CMK (cell line): Measurements from ENCODE around the gene INAFM1.
"Not testable (repeated sequence)": the region's sequence is repeated elsewhere in the genome, so short reads cannot be mapped to it uniquely, and the experiment has no call there.

ENCODE experiments used
- DNase-seq: peaks from one replicate; pipeline ENCODE4 v3.0.0-alpha.2; 2010; ENCODE audit warnings: low read depth

INAFM1 gene

DNA sequence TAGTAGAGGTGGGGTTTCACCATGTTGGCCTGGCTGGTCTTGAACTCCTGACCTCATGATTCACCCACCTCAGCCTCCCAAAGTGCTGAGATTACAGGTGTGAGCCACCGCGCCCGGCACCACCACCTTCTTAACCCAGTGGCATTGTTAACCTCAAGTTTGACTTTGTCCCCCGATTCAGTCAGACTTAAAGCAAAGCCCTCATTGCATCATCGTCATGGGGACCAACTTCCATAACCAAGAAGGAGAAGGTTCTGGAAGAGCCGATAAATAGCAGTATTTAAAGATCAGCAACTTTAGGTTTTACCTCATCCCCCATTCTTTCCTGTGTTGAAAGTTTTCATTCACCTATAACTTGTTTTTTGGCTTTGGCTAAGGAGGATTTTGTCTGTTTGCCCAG is 6.7 kb upstream of the INAFM1 start:
- no peak for DNase-seq

DNA sequence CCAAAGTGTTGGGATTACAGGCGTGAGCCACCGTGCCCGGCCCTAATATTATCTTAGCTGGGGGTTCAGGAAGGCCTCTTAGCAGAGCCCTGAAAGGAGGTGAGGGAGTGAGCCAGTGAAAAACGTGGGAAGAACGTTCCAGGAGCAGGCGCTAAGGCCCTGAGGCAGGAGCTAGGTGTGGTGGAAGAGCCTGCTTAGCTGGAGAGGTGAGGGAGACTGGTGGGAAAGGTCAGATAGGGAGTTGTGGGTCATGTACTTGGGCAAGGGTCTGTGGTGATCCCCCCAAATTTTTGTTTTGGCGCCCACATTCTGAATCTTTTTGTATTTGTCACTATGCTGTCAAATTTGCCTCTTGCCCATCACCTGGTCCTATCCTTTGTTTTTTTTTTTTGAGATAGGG is 5.1 kb upstream of the INAFM1 start:
- DNase-seq, result no peak

GRCh38 chr19:47270408-47270807 is 4.3 kb upstream of the INAFM1 start:
- DNase-seq, result no peak

DNA sequence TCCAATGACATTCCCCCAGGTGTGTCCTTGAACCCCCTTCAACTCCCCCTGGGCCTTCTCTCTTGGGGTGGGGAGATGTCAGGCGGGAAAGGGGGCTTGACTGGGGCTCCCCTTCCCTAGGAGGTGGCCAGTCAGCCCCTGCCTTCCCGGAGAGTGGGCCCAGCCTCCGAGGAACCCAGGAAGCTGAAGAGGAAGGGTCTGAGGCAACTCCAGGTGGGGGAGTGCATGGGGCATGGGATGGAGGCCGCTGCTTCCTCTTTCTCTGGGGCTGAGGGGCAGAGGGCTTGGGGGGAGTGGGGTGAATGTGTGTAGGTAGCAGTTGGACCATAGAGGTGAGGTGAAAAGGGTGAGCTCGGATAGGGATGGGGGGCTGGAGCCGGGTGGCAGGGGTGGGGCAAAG is 2.7 kb upstream of the INAFM1 start:
- no peak for DNase-seq

DNA sequence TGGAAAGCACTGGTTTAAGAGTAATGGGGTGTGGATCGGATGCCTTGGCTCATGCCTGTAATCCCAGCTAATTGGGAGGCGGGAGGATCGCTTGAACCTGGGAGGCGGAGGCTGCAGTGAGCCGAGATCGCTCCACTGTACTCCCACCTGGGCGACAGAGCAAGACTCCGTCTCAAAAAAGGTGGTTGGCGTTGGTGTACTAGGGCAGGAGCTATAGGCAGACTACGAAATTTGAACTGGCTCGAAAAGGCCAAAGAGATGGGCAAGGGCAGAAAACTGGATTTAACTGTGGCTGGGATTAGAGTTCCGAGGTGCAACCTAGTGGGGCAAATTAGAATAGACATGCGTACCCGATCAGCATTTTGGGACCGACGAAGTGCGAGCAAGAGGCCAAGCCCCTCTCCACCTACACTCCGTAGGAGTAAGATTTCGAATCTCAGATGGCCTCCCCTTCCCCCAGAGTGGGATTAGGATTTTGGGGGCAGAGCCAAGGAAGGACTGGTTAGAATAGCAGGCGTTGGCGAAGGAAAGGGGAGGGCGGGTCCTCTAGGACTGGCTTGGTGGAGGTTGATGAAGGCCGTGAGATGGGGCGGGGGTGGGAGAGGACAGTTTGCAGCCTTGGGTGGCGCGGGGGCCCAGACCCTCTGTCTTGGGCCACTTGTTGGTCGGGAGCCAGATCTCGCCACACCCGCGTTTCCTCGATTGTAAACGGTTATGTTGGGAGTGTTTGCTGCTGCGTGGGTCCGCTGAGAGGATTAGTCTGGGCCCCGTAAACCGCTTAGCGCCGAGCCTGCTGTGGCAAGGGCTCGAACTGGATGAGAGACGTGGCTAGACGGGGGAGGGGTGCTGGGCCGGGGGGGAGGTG is 2.0 kb upstream of the INAFM1 start:
- peak; percentile 61 for DNase-seq

- DNase-seq, result peak; percentile 89
These were observed 1.2 kb upstream of the INAFM1 start for GRCh38 chr19:47273313-47274070.

- DNase-seq, result no peak
These were observed 441 bp downstream of the INAFM1 start for GRCh38 chr19:47274891-47275761.

GRCh38 chr19:47275791-47276461 is 1.2 kb downstream of the INAFM1 start:
- DNase-seq, result no peak

- not testable (repeated sequence) for DNase-seq
These were observed 1.8 kb downstream of the INAFM1 start for GRCh38 chr19:47276513-47276912.

GRCh38 chr19:47280183-47280797 is 5.6 kb downstream of the INAFM1 start:
- no peak for DNase-seq

- DNase-seq, result no peak
These were observed 8.8 kb downstream of the INAFM1 start for GRCh38 chr19:47283405-47284059.

GRCh38 chr19:47284324-47284899 is 9.7 kb downstream of the INAFM1 start:
- DNase-seq, result no peak

GRCh38 chr19:47296036-47296435 is 21.4 kb downstream of the INAFM1 start:
- peak; percentile 70 for DNase-seq

DNA sequence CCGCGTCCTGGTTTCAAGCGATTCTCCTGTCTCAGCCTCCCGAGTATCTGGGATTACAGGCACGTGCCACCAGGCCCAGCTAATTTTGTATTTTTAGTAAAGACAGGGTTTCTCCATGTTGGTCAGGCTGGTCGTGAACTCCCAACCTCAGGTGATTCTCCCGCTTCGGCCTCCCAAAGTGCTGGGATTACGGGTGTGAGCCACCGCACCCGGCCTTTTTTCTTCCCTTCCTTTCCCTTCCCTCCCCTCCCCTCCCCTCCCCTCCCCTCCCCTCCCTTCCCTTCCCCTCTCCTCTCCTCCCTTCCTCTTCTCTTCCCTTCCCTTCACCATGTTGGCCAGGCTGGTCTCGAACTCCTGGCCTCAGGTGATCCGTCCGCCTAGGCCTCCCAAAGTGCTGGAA is 26.2 kb downstream of the INAFM1 start:
- not testable (repeated sequence) for DNase-seq

DNA sequence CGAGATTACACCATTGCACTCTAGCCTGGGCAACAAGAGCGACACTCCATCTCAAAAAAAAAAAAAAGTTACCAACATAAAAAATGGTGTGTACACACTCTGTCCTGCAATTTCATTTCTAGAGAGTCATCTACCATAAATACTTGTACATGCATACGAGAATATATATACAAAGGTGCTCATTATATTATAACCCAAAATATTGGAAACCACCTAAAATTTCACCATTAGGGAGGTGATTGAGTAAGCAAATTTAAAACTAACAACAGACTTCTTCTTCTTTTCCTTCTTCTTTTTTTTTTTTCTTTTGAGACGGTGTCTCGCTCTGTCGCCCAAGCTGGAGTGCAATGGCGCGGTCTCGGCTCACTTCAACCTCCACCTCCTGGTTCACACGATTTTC is 27.6 kb downstream of the INAFM1 start:
- no peak for DNase-seq

- DNase-seq, result peak; percentile 38
These were observed 29.3 kb downstream of the INAFM1 start for GRCh38 chr19:47303966-47304365.

- no peak for DNase-seq
These were observed 30.6 kb downstream of the INAFM1 start for GRCh38 chr19:47305309-47305751.

DNA sequence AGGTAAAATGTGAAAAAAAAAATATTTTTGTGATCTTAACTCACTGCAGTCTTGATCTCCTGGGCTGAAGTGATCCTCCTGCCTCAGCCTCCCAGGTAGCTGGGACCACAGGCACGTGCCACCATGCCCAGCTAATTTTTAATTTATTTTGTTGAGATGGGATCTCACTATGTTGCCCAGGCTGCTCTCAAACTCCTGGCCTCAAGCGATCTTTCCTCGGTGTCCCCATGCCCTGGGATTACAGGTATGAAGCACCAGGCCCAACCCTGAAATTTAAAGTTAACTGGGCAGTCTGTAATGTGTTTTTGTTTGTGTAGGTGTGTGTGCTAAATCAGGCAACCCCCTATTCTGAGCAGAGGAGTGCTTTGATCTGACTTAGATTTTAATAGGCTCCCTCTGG is 31.6 kb downstream of the INAFM1 start:
- DNase-seq, result no peak

DNA sequence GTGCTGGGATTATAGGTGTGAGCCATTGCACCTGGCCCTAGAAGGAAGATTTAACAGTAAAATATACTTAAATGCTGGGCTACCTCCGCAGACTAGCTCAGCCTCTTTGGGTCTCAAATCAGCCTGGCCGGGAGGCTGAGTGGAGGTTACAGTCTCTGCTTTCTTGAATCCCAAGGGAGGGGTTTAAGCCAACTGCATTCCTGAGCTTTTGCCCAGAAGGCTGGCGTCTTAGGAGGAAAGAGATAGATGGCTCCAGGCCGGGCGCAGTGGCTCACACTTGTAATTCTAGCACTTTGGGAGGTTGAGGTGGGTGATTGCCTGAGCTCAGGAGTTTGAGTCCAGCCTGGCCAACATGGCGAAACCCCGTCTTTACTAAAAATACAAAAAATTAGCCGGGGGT is 34.4 kb downstream of the INAFM1 start:
- DNase-seq, result no peak

DNA sequence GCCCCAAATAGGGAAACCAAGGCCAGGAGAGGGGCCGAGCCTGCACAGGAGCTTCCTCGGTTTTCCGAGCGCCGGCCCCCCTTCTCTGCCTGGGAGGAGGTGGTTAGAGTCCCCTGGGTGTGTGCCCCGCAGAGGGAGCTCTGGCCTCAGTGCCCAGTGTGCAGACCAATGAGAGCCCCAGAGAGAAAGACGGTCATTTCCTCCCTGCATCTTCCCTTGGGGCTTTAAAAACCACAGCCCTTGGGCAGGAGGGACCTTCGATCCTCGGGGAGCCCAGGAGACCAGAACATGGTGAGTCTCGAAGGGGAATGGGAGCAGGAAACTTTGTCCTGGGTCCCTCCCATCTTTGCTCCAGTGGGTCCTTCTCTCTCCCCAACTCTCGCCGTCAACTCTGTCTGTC is 34.9 kb downstream of the INAFM1 start, which contains the start of gene C5AR1:
C5AR1 (plus strand) TSS at position 254 of the 400 bp plus-strand sequence; CDS start at position 289, 35 bp downstream.
- DNase-seq, result no peak
